Measurements from ENCODE around the gene LRP8.

DNA sequence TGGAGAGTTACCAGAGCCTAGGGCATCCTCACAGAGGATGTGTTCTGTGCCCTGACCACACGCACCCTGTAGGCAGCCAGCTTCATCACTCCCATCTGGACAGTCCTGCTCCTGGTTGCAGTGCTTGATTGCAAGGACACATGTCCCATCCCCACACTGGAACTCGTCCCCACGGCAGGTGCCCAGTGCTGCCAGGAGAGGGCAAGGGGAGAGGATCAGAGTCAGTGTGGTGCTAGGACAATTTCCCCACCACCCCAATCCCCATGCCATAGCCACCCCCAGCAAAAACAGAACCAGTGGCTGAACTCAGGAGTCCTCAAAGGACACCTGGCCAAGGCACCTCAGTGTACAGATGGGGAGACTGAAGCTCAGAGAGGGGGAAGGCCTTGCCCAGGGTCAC lies 52.3 kb downstream of the LRP8 start:
- TF ChIP-seq CTCF (CRISPR knock-in tag; IDR thresholded peaks at IDR 0.05) (no peak), NR3C1 (CRISPR knock-in tag; IDR thresholded peaks at IDR 0.05) (no peak), MAF1 (CRISPR knock-in tag; IDR thresholded peaks at IDR 0.05; ENCODE audit: borderline replicate concordance) (no peak), ZNF770 (CRISPR knock-in tag; IDR thresholded peaks at IDR 0.05) (no peak), EP300 (IDR thresholded peaks at IDR 0.05; ENCODE audit: low read depth in 2 of 2, low read length in 2 of 2) (no peak), EP300 (CRISPR knock-in tag; IDR thresholded peaks at IDR 0.05; ENCODE audit: borderline replicate concordance) (no peak), ELF1 (CRISPR knock-in tag; IDR thresholded peaks at IDR 0.05) (no peak), RELA (CRISPR knock-in tag; IDR thresholded peaks at IDR 0.05) (no peak), HHEX (CRISPR knock-in tag; IDR thresholded peaks at IDR 0.05) (no peak)
- TF ChIP-seq, protein P1, sequence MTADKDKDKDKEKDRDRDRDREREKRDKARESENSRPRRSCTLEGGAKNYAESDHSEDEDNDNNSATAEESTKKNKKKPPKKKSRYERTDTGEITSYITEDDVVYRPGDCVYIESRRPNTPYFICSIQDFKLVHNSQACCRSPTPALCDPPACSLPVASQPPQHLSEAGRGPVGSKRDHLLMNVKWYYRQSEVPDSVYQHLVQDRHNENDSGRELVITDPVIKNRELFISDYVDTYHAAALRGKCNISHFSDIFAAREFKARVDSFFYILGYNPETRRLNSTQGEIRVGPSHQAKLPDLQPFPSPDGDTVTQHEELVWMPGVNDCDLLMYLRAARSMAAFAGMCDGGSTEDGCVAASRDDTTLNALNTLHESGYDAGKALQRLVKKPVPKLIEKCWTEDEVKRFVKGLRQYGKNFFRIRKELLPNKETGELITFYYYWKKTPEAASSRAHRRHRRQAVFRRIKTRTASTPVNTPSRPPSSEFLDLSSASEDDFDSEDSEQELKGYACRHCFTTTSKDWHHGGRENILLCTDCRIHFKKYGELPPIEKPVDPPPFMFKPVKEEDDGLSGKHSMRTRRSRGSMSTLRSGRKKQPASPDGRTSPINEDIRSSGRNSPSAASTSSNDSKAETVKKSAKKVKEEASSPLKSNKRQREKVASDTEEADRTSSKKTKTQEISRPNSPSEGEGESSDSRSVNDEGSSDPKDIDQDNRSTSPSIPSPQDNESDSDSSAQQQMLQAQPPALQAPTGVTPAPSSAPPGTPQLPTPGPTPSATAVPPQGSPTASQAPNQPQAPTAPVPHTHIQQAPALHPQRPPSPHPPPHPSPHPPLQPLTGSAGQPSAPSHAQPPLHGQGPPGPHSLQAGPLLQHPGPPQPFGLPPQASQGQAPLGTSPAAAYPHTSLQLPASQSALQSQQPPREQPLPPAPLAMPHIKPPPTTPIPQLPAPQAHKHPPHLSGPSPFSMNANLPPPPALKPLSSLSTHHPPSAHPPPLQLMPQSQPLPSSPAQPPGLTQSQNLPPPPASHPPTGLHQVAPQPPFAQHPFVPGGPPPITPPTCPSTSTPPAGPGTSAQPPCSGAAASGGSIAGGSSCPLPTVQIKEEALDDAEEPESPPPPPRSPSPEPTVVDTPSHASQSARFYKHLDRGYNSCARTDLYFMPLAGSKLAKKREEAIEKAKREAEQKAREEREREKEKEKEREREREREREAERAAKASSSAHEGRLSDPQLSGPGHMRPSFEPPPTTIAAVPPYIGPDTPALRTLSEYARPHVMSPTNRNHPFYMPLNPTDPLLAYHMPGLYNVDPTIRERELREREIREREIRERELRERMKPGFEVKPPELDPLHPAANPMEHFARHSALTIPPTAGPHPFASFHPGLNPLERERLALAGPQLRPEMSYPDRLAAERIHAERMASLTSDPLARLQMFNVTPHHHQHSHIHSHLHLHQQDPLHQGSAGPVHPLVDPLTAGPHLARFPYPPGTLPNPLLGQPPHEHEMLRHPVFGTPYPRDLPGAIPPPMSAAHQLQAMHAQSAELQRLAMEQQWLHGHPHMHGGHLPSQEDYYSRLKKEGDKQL (CRISPR knock-in tag; IDR thresholded peaks at IDR 0.05; ENCODE audit: low read depth): no peak
